B cell (primary cell): ENCODE results near the gene TARS2. TPM values are rescaled to one million over a fixed set of nuclear protein-coding genes. Genes with fewer than 3 reads are reported as not detected.

Source experiments
- ATAC-seq: fragments of 200-7000 bp; cut with Tn5 transposase; one replicate; pipeline ENCODE4 v1.10.0; 2021; ENCODE audit warnings: low read depth, mild to moderate bottlenecking, moderate number of reproducible peaks, moderate library complexity
- CTCF ChIA-PET: fragments of 350-600 bp; sonication (Branson Sonifier 250); formaldehyde crosslinking; loops from one replicate; lab custom pipeline; 2021; ENCODE audit warnings: antibody characterized with exemption, inconsistent platforms; lab: Charles Lee
- POLR2A ChIA-PET: fragments of 350-600 bp; sonication (Branson Sonifier 250); formaldehyde crosslinking; loops from one replicate; lab custom pipeline; 2021; ENCODE audit warnings: antibody characterized with exemption; lab: Charles Lee
- DNase-seq: peaks from one replicate; pipeline ENCODE4 v3.0.0; 2013
- H2AFZ ChIP-seq: 2 replicates; pipeline ENCODE4 v1.6.1; 2012; ENCODE audit warnings: mild to moderate bottlenecking, low read depth, low read length; ENCODE audit not compliant: insufficient read depth, poor library complexity, severe bottlenecking
- H3K27ac ChIP-seq, 2 donors: 1 replicate in 1 of 2; 2 replicates in 1 of 2; pipeline ENCODE4 v1.5.1; 2012 to 2013; ENCODE audit warnings: low read length in 2 of 2, mild to moderate bottlenecking in 2 of 2, moderate library complexity in 1 of 2
- H3K27me3 ChIP-seq, 4 experiments: fragments of 200-600 bp in 1 of 4; sonication (generic) in 1 of 4; replicated peaks in 1 of 4; 1 replicate in 2 of 4; 2 replicates in 2 of 4; pipeline versions ENCODE4 v1.6.1 to v1.7.0; 2013 to 2016; ENCODE audit warnings: low read length in 3 of 4, mild to moderate bottlenecking in 2 of 4, mixed read lengths in 1 of 4, moderate library complexity in 1 of 4; ENCODE audit not compliant: insufficient read depth in 4 of 4, control insufficient read depth in 3 of 4; ENCODE audit errors: control extremely low read depth in 1 of 4
- H3K36me3 ChIP-seq, 2 experiments: replicated peaks in 1 of 2; 1 replicate in 1 of 2; 2 replicates in 1 of 2; pipeline versions ENCODE4 v1.6.1 to v1.7.1; 2013; ENCODE audit warnings: low read length in 1 of 2; ENCODE audit not compliant: insufficient read depth in 2 of 2, control insufficient read depth in 1 of 2; ENCODE audit errors: control extremely low read depth in 1 of 2, extremely low read depth in 1 of 2
- H3K4me1 ChIP-seq, 2 donors: fragments of 200-600 bp in 1 of 2; sonication (generic) in 1 of 2; 1 replicate in 1 of 2; 2 replicates in 1 of 2; pipeline versions ENCODE4 v1.5.1 to v1.6.1; 2013 to 2017; ENCODE audit warnings: low read length in 2 of 2; ENCODE audit not compliant: control insufficient read depth in 2 of 2, insufficient read depth in 2 of 2
- H3K4me2 ChIP-seq: replicated peaks from 2 replicates; pipeline ENCODE3; 2012; ENCODE audit warnings: mild to moderate bottlenecking, low read depth, low read length; ENCODE audit not compliant: poor library complexity, severe bottlenecking
- H3K4me3 ChIP-seq, 5 experiments: fragments of 200-600 bp in 1 of 5; sonication (generic) in 1 of 5; 1 replicate in 3 of 5; 2 replicates in 2 of 5; pipeline versions ENCODE4 v1.5.1 to v1.7.0; 2011 to 2016; ENCODE audit warnings: low read length in 4 of 5, mild to moderate bottlenecking in 4 of 5, low read depth in 2 of 5, control low read depth in 1 of 5, moderate library complexity in 1 of 5; ENCODE audit not compliant: insufficient read depth in 1 of 5; ENCODE audit errors: control extremely low read depth in 1 of 5, extremely low read depth in 1 of 5
- H3K79me2 ChIP-seq: fragments of 200-600 bp; sonication (generic); one replicate; pipeline ENCODE4 v1.6.0; 2016; ENCODE audit warnings: low read length; ENCODE audit not compliant: control insufficient read depth, insufficient read depth
- H3K9ac ChIP-seq: fragments of 200-600 bp; sonication (generic); 2 replicates; pipeline ENCODE4 v1.6.1; 2017; ENCODE audit warnings: mild to moderate bottlenecking, low read length, moderate library complexity
- H3K9me3 ChIP-seq, 3 donors: one replicate each; pipeline versions ENCODE4 v1.6.1 to v1.7.1; 2013; ENCODE audit warnings: low read length in 2 of 3; ENCODE audit not compliant: control insufficient read depth in 2 of 3, insufficient read depth in 1 of 3; ENCODE audit errors: control extremely low read depth in 1 of 3
- H4K20me1 ChIP-seq: 2 replicates; pipeline ENCODE4 v1.6.0; 2012; ENCODE audit warnings: mild to moderate bottlenecking, low read length; ENCODE audit not compliant: insufficient read depth, control insufficient read depth, poor library complexity, severe bottlenecking
- H3K27ac Mint-ChIP-seq: one replicate; pipeline ENCODE4 v1.8.0; 2021; ENCODE audit warnings: mixed read lengths
- H3K27me3 Mint-ChIP-seq: one replicate; pipeline ENCODE4 v1.8.0; 2021; ENCODE audit warnings: mixed read lengths
- H3K4me1 Mint-ChIP-seq: one replicate; pipeline ENCODE4 v1.8.0; 2021; ENCODE audit warnings: mixed read lengths
- H3K4me3 Mint-ChIP-seq: one replicate; pipeline ENCODE4 v1.8.0; 2021; ENCODE audit warnings: mixed read lengths
- H3K9me3 Mint-ChIP-seq: one replicate; pipeline ENCODE4 v1.8.0; 2022; ENCODE audit warnings: mixed read lengths; ENCODE audit not compliant: insufficient read depth
- CTCF ChIP-seq: fragments of 200-600 bp; IDR thresholded peaks from one replicate; pipeline ENCODE4 v1.8.0; 2022; ENCODE audit warnings: antibody characterized with exemption, mild to moderate bottlenecking
- WGBS: methylation state at CpG from one replicate; pipeline ENCODE4 v1.1.5; 2013; ENCODE audit warnings: missing lambda C conversion rate; ENCODE audit not compliant: insufficient coverage; 5-methylcytosine and 5-hydroxymethylcytosine counted together
- intact Hi-C: fragments of 100-400 bp; cut with micrococcal nuclease; formaldehyde crosslinking; loops from one replicate; pipeline ENCODE4 v1.10.0; 2022
- polyA minus RNA-seq: library from RNA; depleted of rRNA, polyadenylated mRNA; stranded (reverse); fragments of >200 nt; gene quantifications from 2 replicates; pipeline ENCODE4 v1.2.3, GENCODE V29; 2012
- polyA plus RNA-seq: library from polyadenylated mRNA; depleted of rRNA; stranded (reverse); fragments of >200 nt; gene quantifications from 2 replicates; pipeline ENCODE4 v1.2.3, GENCODE V29; 2012
- total RNA-seq, 2 donors: library from RNA; stranded (reverse); fragments of 120-200 nt in 1 of 2; gene quantifications; 1 replicate in 1 of 2; 2 replicates in 1 of 2; pipeline versions ENCODE4 v1.2.3 to v1.2.4, GENCODE V29; 2013 to 2022

Gene TARS2, protein sequence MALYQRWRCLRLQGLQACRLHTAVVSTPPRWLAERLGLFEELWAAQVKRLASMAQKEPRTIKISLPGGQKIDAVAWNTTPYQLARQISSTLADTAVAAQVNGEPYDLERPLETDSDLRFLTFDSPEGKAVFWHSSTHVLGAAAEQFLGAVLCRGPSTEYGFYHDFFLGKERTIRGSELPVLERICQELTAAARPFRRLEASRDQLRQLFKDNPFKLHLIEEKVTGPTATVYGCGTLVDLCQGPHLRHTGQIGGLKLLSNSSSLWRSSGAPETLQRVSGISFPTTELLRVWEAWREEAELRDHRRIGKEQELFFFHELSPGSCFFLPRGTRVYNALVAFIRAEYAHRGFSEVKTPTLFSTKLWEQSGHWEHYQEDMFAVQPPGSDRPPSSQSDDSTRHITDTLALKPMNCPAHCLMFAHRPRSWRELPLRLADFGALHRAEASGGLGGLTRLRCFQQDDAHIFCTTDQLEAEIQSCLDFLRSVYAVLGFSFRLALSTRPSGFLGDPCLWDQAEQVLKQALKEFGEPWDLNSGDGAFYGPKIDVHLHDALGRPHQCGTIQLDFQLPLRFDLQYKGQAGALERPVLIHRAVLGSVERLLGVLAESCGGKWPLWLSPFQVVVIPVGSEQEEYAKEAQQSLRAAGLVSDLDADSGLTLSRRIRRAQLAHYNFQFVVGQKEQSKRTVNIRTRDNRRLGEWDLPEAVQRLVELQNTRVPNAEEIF
- total RNA-seq = 48.4 and 53.6 TPM in 2 replicates
- total RNA-seq (2013) = 29.7 TPM
- polyA plus RNA-seq = 30.4 and 42.2 TPM in 2 replicates
- polyA minus RNA-seq = 36.2 and 50.8 TPM in 2 replicates

- Mint-ChIP-seq H3K9me3 (no peaks in the 10 kb centered on the region), H3K4me1 (peaks cover 16% of the 10 kb centered on the region), H3K27me3 (no peaks in the 10 kb centered on the region), H3K4me3 (peak within 1 kb of the TSS; percentile 93), H3K27ac (peak within 1 kb of the TSS; percentile 98)
- H4K20me1 ChIP-seq = no peaks in the 10 kb centered on the region
- intact Hi-C loops = loop anchor here (1.0 to 10.0 kb wide), 7 partner anchors 28 to 678 kb away; partner anchors contain the start of genes ENSA, FALEC, LYSMD1 and MRPS21
- POLR2A ChIA-PET = interaction anchor here (0.6 to 3.0 kb wide), 5 partner anchors 11 to 284 kb away, joined by 3 to 24 read pairs (median 5); partner anchors contain the start of genes FALEC and MCL1
- no peak for TF ChIP-seq CTCF
- peak within 1 kb of the TSS; percentile 97 for H3K9ac ChIP-seq
- peaks cover 7 to 10% of the 10 kb centered on the region in 2 donors for H3K4me1 ChIP-seq
- H3K79me2 ChIP-seq = peaks cover 14% of the 10 kb centered on the region
- CTCF ChIA-PET = interaction anchor here (1.1 to 1.5 kb wide), 2 partner anchors 22 to 24 kb away, joined by 3 to 4 read pairs; no protein-coding TSS in a partner anchor
- H2AFZ ChIP-seq = peak within 1 kb of the TSS; percentile 93
- peak within 1 kb of the TSS; percentile 75 to 78 for H3K27ac ChIP-seq
- DNase-seq = peak; percentile 97
- H3K4me3 ChIP-seq = peak within 1 kb of the TSS; percentile 69 to 95 (median 84)
- H3K36me3 ChIP-seq = peaks cover 4 to 23% of the 10 kb centered on the region in 2 experiments
- peak within 1 kb of the TSS; percentile 93 for H3K4me2 ChIP-seq
- no peaks in the 10 kb centered on the region for H3K9me3 ChIP-seq
- peak; percentile 100 for ATAC-seq
- 0% methylated on average over 25 of the region's 30 CpGs for WGBS
- H3K27me3 ChIP-seq = no peaks in the 10 kb centered on the region
These were observed at the start of gene TARS2 for GRCh38 chr1:150486966-150487762. TSS of gene TARS2 (plus strand) at chr1:150487419. CDS start at chr1:150487451, 32 bp downstream.
